ENCODE results near the gene C20orf202.
"Not testable (repeated sequence)": the region's sequence is repeated elsewhere in the genome, so short reads cannot be mapped to it uniquely, and the experiment has no call there.

The C20orf202 gene

GRCh38 chr20:1247689-1248088 lies 44.4 kb downstream of the C20orf202 start:
- DNase-seq (ENCODE audit: low read depth in 2 of 2): no peak

GRCh38 chr20:1250282-1250681 lies 47.0 kb downstream of the C20orf202 start:
- DNase-seq (ENCODE audit: low read depth in 2 of 2): not testable (repeated sequence)

- no peak for DNase-seq (ENCODE audit: low read depth in 2 of 2)
These were observed 49.2 kb downstream of the C20orf202 start for GRCh38 chr20:1252416-1252815.

- DNase-seq (ENCODE audit: low read depth in 2 of 2): no peak
These were observed 51.0 kb downstream of the C20orf202 start for GRCh38 chr20:1254254-1254653.

DNA sequence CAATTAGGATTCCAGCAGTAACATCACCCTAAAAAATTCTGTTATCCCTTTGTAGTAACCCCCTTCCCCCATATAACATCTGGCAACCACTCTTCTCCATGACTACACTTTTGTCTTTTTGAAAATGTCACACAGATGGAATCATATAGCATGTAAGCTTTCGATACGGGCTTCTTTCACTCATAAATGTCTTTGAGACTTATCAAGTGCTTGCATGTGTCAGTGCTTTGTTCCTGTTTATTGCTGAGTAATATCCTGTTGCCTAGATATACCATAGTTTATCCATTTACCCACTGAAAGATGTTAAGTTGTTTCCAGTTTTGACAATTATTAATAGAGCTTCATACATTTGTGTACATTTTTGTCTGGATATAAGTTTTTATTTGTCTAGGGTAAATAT lies 52.4 kb downstream of the C20orf202 start:
- DNase-seq (ENCODE audit: low read depth in 2 of 2): no peak
